Esophagus muscularis mucosa (tissue), 4 donors: ENCODE measurements around the gene TOX4. TPM values are rescaled to one million over a fixed set of nuclear protein-coding genes. Genes with fewer than 3 reads are reported as not detected.

Experiments
- DNase-seq: peaks from one replicate; pipeline ENCODE4 v3.0.0-alpha.2; 2017; ENCODE audit errors: extremely low spot score
- H3K27ac ChIP-seq, 4 donors: fragments of 200-600 bp; sonication (generic); replicated peaks in 1 of 4; 1 replicate in 3 of 4; 2 replicates in 1 of 4; pipeline ENCODE4 v1.5.1; 2016 to 2019; ENCODE audit warnings: mild to moderate bottlenecking in 1 of 4
- H3K27me3 ChIP-seq, 4 donors: fragments of 200-600 bp; sonication (generic); one replicate each; pipeline versions ENCODE4 v1.5.1 to v1.6.0; 2016 to 2019
- H3K36me3 ChIP-seq, 4 donors: fragments of 200-600 bp; sonication (generic); one replicate each; pipeline ENCODE4 v1.5.1; 2016 to 2019
- H3K4me1 ChIP-seq, 4 donors: fragments of 200-600 bp; sonication (generic); one replicate each; pipeline ENCODE4 v1.5.1; 2016 to 2019
- H3K4me3 ChIP-seq, 4 donors: fragments of 200-600 bp; sonication (generic); 1 replicate in 2 of 4; 2 replicates in 2 of 4; pipeline ENCODE4 v1.5.1; 2016 to 2019; ENCODE audit warnings: mild to moderate bottlenecking in 4 of 4, moderate library complexity in 1 of 4
- H3K9me3 ChIP-seq, 4 donors: fragments of 200-600 bp; sonication (generic); 1 replicate in 3 of 4; 2 replicates in 1 of 4; pipeline ENCODE4 v1.5.1; 2016 to 2019
- EP300 ChIP-seq: sonication (generic); formaldehyde crosslinking; IDR thresholded peaks from one replicate; pipeline ENCODE4 v1.6.1; 2017; ENCODE audit warnings: antibody characterized with exemption
- POLR2A ChIP-seq: fragments of 450-650 bp; IDR thresholded peaks from one replicate; pipeline ENCODE4 v1.6.1; 2017; ENCODE audit warnings: antibody characterized with exemption, moderate library complexity, mild to moderate bottlenecking, low read depth
- POLR2AphosphoS5 ChIP-seq, 2 donors: sonication (generic); formaldehyde crosslinking; IDR thresholded peaks; one replicate each; pipeline ENCODE4 v1.6.1; 2017; ENCODE audit warnings: antibody characterized with exemption in 2 of 2
- WGBS: methylation state at CpG from one replicate; pipeline ENCODE4 v1.1.5; 2018; 5-methylcytosine and 5-hydroxymethylcytosine counted together
- intact Hi-C: fragments of 100-400 bp; cut with DNase I; formaldehyde crosslinking; loops from one replicate; pipeline ENCODE4 v1.15.1; 2023
- total RNA-seq, 4 donors: library from RNA; depleted of rRNA; stranded (reverse); fragments of >200 nt; gene quantifications; one replicate each; pipeline versions ENCODE4 v1.1.0 to v1.2.1, GENCODE V29; 2016
- TF ChIP-seq, protein P1 (sequence below), 3 experiments: fragments of 200-600 bp in 2 of 3; fragments of 450-650 bp in 1 of 3; sonication (generic) in 2 of 3; IDR thresholded peaks; one replicate each; pipeline ENCODE4 v1.5.1; 2017 to 2019; ENCODE audit warnings: antibody characterized with exemption in 3 of 3, mild to moderate bottlenecking in 2 of 3, moderate library complexity in 1 of 3

The TOX4 gene
- total RNA-seq, 4 donors from 2014 or later, result 42.6 to 81.2 (median 49.1) TPM

- DNase-seq, result no peak
- Histone ChIP-seq H3K4me1 (peaks cover 7 to 15% (median 13%) of the 10 kb centered on the region in 4 donors), H3K4me3 (peak overlapping the region; percentile 39 to 58 (median 42)), H3K27ac (no peak overlapping the region), H3K27me3 (peaks cover 0 to 65% (median 11%) of the 10 kb centered on the region in 4 donors), H3K9me3 (no peaks in the 10 kb centered on the region), H3K36me3 (no peaks in the 10 kb centered on the region)
- 27% methylated on average over 6 of the region's 6 CpGs for WGBS
- intact Hi-C loops, result no loop called here
- TF ChIP-seq, protein P1, sequence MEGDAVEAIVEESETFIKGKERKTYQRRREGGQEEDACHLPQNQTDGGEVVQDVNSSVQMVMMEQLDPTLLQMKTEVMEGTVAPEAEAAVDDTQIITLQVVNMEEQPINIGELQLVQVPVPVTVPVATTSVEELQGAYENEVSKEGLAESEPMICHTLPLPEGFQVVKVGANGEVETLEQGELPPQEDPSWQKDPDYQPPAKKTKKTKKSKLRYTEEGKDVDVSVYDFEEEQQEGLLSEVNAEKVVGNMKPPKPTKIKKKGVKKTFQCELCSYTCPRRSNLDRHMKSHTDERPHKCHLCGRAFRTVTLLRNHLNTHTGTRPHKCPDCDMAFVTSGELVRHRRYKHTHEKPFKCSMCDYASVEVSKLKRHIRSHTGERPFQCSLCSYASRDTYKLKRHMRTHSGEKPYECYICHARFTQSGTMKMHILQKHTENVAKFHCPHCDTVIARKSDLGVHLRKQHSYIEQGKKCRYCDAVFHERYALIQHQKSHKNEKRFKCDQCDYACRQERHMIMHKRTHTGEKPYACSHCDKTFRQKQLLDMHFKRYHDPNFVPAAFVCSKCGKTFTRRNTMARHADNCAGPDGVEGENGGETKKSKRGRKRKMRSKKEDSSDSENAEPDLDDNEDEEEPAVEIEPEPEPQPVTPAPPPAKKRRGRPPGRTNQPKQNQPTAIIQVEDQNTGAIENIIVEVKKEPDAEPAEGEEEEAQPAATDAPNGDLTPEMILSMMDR (IDR thresholded peaks at IDR 0.05), result no peak
- no peak for TF ChIP-seq POLR2A
- TF ChIP-seq EP300, result no peak
- TF ChIP-seq POLR2AphosphoS5 (IDR thresholded peaks at IDR 0.05), result no peak
Measured at GRCh38 chr14:21535545-21536417, 58.8 kb downstream of the TOX4 start.

- Histone ChIP-seq H3K36me3 (no peaks in the 10 kb centered on the region), H3K4me3 (peak overlapping the region; percentile 39 to 58 (median 42)), H3K27me3 (peaks cover 0 to 70% (median 11%) of the 10 kb centered on the region in 4 donors), H3K27ac (no peak overlapping the region), H3K9me3 (no peaks in the 10 kb centered on the region), H3K4me1 (peaks cover 7 to 15% (median 13%) of the 10 kb centered on the region in 4 donors)
- 6% methylated on average over 25 of the region's 25 CpGs for WGBS
- intact Hi-C loops, result no loop called here
- TF ChIP-seq, protein P1 (IDR thresholded peaks at IDR 0.05), result no peak
- TF ChIP-seq POLR2A, result no peak
- TF ChIP-seq EP300, result no peak
- TF ChIP-seq POLR2AphosphoS5 (IDR thresholded peaks at IDR 0.05), result no peak
- DNase-seq, result no peak
Measured at GRCh38 chr14:21536418-21537089, 59.6 kb downstream of the TOX4 start.

- H3K27ac ChIP-seq, result no peak overlapping the region
- H3K9me3 ChIP-seq, result no peaks in the 10 kb centered on the region
- H3K4me1 ChIP-seq, result peaks cover 7 to 15% (median 13%) of the 10 kb centered on the region in 4 donors
- intact Hi-C loops, result no loop called here
- H3K36me3 ChIP-seq, result no peaks in the 10 kb centered on the region
- no peak for DNase-seq
- H3K4me3 ChIP-seq, result peak overlapping the region; percentile 39 to 58 (median 42)
- TF ChIP-seq POLR2A, result no peak
- TF ChIP-seq, protein P1 (IDR thresholded peaks at IDR 0.05), result no peak
- no peak for TF ChIP-seq POLR2AphosphoS5 (IDR thresholded peaks at IDR 0.05)
- TF ChIP-seq EP300, result no peak
- peaks cover 0 to 75% (median 11%) of the 10 kb centered on the region in 4 donors for H3K27me3 ChIP-seq
- WGBS, result 17% methylated on average over 3 of the region's 3 CpGs
Measured at GRCh38 chr14:21537090-21537424, 60.1 kb downstream of the TOX4 start.

GRCh38 chr14:21539189-21539940, 62.4 kb downstream of the TOX4 start:
- Histone ChIP-seq H3K36me3 (no peaks in the 10 kb centered on the region), H3K27ac (no peak overlapping the region), H3K9me3 (no peaks in the 10 kb centered on the region), H3K27me3 (peaks cover 0 to 67% (median 11%) of the 10 kb centered on the region in 4 donors), H3K4me3 (no peak overlapping the region), H3K4me1 (peaks cover 7 to 15% (median 13%) of the 10 kb centered on the region in 4 donors)
- no peak for TF ChIP-seq POLR2AphosphoS5 (IDR thresholded peaks at IDR 0.05)
- no peak for TF ChIP-seq EP300
- no peak for TF ChIP-seq POLR2A
- TF ChIP-seq, protein P1 (IDR thresholded peaks at IDR 0.05), result no peak
- 39% methylated on average over 3 of the region's 3 CpGs for WGBS
- intact Hi-C loops, result no loop called here
- no peak for DNase-seq
